GM12878 (cell line): ENCODE measurements around the gene PPCS. TPM values are rescaled to one million over a fixed set of nuclear protein-coding genes. Genes with fewer than 3 reads are reported as not detected.

Source experiments
- HDAC6 ChIP-seq: fragments of 200-600 bp; sonication (generic); IDR thresholded peaks from one replicate; pipeline ENCODE4 v1.8.0; 2017; ENCODE audit warnings: antibody characterized with exemption; ENCODE audit not compliant: unreplicated experiment
- IKZF2 ChIP-seq, 2 experiments: fragments of 450-650 bp; IDR thresholded peaks; 2 replicates each; pipeline ENCODE4 v1.6.1; 2017; ENCODE audit warnings: mild to moderate bottlenecking in 2 of 2, moderate library complexity in 2 of 2
- JUND ChIP-seq: IDR thresholded peaks from 2 replicates; pipeline ENCODE4 v1.6.1; 2012; ENCODE audit warnings: low read depth, mild to moderate bottlenecking, low read length, improper control_type of control experiment, moderate library complexity
- LARP7 ChIP-seq: fragments of 450-650 bp; IDR thresholded peaks from 2 replicates; pipeline ENCODE4 v1.6.1; 2017; ENCODE audit warnings: mild to moderate bottlenecking
- NR2F1 ChIP-seq: fragments of 450-650 bp; conservative IDR thresholded peaks from 2 replicates; pipeline ENCODE4 v1.6.1; 2017; ENCODE audit warnings: mild to moderate bottlenecking
- PAX5 ChIP-seq: IDR thresholded peaks from 2 replicates; pipeline ENCODE4 v1.6.1; 2011; ENCODE audit warnings: low read depth, low read length, borderline replicate concordance
- SUPT20H ChIP-seq: IDR thresholded peaks from 2 replicates; pipeline ENCODE4 v1.6.1; 2011; ENCODE audit warnings: low read depth, mild to moderate bottlenecking, low read length, moderate library complexity, borderline replicate concordance; ENCODE audit not compliant: control insufficient read depth
- WRNIP1 ChIP-seq: IDR thresholded peaks from 2 replicates; pipeline ENCODE4 v1.6.1; 2011; ENCODE audit warnings: low read depth, low read length, improper control_type of control experiment, borderline replicate concordance
- ZNF24 ChIP-seq: fragments of 450-650 bp; IDR thresholded peaks from 2 replicates; pipeline ENCODE4 v1.6.1; 2017; ENCODE audit warnings: antibody characterized with exemption, mild to moderate bottlenecking
- polyA plus RNA-seq, 11 experiments: library from polyadenylated mRNA; depleted of rRNA in 4 of 11; unstranded in 6 of 11; stranded (reverse) in 5 of 11; fragments of >200 nt; fragmentation: Nextera tagmentation in 4 of 11; fragmentation: Illumina TruSeq in 1 of 11; extraction: Ambion mirVana in 4 of 11; extraction: Trizol in 1 of 11; gene quantifications; 1 replicate in 1 of 11; 2 replicates in 10 of 11; pipeline versions ENCODE4 v1.2.1 to v1.2.3, GENCODE V29; 2011 to 2016; ENCODE audit warnings: inconsistent platforms in 2 of 11, missing spikeins in 2 of 11, low read depth in 1 of 11
- total RNA-seq, 4 experiments: library from RNA; depleted of rRNA in 3 of 4; stranded (reverse); fragments of >200 nt in 3 of 4; fragmentation: Illumina TruSeq in 1 of 4; extraction: Trizol in 1 of 4; gene quantifications; 2 replicates each; pipeline versions ENCODE4 v1.2.1 to v1.2.3, GENCODE V29; 2013 to 2021
- TF ChIP-seq, protein P1 (sequence below), 3 experiments: IDR thresholded peaks in 2 of 3; conservative IDR thresholded peaks in 1 of 3; 2 replicates each; pipeline ENCODE4 v1.5.1; 2011; ENCODE audit warnings: low read depth in 3 of 3, low read length in 3 of 3, mild to moderate bottlenecking in 3 of 3, control low read depth in 2 of 3, moderate library complexity in 2 of 3, inconsistent platforms in 1 of 3, mixed read lengths in 1 of 3; ENCODE audit not compliant: control insufficient read depth in 2 of 3, insufficient read depth in 1 of 3; ENCODE audit errors: extremely low read depth in 1 of 3
- TF ChIP-seq, protein P2 (sequence below): fragments of 450-650 bp; IDR thresholded peaks from 2 replicates; pipeline ENCODE4 v1.6.1; 2017; ENCODE audit warnings: mild to moderate bottlenecking, low read depth, inconsistent platforms; ENCODE audit not compliant: poor library complexity, severe bottlenecking
- TF ChIP-seq, protein P3 (sequence below): fragments of 150-350 bp; IDR thresholded peaks from 2 replicates; pipeline ENCODE4 v1.6.1; 2014; ENCODE audit warnings: mild to moderate bottlenecking, low read depth, low read length
- TF ChIP-seq, protein P4 (sequence below): fragments of 450-650 bp; IDR thresholded peaks from 2 replicates; pipeline ENCODE4 v1.6.1; 2018; ENCODE audit warnings: mild to moderate bottlenecking, low read depth, moderate library complexity; ENCODE audit not compliant: partially characterized antibody
- TF ChIP-seq, protein P5 (sequence below): IDR thresholded peaks from 2 replicates; pipeline ENCODE4 v1.6.1; 2012; ENCODE audit warnings: improper control_type of control experiment, low read depth, low read length; ENCODE audit not compliant: insufficient replicate concordance

PPCS gene
- total and polyA plus RNA-seq, 10 of the 15 experiments (the other 5 are each of a cell fraction or from before 2014, with no cell fraction given), result 35.6 to 79.4 (median 51.9) TPM

DNA sequence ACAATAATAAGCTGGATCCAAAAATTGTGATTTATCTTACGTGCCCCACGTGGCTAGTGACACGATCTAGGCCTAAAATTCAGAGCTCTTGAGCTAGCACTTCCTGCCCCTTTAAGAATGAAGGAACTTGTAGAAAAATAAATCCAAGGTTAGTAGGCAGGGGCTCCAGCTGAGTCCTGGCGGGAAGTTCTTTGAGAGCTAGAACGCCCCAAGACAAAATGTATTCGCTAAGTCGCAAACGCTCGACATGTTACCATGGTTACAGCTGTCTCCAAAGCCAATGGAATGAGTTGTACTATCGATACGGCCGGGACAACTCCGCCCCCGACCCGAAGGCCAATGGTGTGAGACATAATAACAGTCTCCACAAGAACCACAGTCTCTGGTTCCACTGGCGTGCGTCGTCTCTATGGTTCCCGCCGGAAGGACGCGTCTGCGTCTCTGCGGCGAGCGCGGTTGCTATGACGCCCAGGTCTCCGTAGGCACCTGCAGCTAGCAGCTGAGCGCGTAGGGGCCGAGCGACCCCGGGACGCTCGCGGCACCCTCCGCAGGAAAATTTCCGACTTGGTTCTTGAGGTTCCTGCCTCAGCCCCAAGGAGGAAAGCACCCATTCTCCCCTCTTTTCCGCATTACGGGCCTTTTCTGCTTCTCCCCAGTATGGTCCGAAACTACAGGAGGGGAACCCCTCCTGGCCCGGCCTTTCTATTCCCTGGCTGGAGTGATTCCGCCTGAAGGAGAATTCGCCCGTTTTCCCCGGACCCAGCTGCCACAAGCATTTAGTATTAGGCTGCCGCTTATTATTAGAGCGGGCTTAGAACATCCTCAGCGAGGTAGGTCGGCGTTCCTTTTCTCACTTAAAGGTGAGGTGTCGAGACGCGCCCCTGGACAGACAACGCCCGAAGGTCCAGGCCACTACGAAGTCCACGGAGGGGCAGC, 6.8 kb downstream of the PPCS start, which contains the start of gene CCDC30 (continued):
- TF ChIP-seq, protein P1, sequence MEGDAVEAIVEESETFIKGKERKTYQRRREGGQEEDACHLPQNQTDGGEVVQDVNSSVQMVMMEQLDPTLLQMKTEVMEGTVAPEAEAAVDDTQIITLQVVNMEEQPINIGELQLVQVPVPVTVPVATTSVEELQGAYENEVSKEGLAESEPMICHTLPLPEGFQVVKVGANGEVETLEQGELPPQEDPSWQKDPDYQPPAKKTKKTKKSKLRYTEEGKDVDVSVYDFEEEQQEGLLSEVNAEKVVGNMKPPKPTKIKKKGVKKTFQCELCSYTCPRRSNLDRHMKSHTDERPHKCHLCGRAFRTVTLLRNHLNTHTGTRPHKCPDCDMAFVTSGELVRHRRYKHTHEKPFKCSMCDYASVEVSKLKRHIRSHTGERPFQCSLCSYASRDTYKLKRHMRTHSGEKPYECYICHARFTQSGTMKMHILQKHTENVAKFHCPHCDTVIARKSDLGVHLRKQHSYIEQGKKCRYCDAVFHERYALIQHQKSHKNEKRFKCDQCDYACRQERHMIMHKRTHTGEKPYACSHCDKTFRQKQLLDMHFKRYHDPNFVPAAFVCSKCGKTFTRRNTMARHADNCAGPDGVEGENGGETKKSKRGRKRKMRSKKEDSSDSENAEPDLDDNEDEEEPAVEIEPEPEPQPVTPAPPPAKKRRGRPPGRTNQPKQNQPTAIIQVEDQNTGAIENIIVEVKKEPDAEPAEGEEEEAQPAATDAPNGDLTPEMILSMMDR (IDR thresholded peaks at IDR 0.05 in 2 of 3, conservative IDR thresholded peaks at IDR 0.05 in 1 of 3; ENCODE audit: control insufficient read depth in 2 of 3, extremely low read depth in 1 of 3, insufficient read depth in 1 of 3, low read depth in 3 of 3, low read length in 3 of 3), result no peak
- TF ChIP-seq LARP7 (no peak), ZNF24 (no peak), NR2F1 (no peak), SUPT20H (no peak), JUND (no peak), WRNIP1 (no peak), IKZF2 (IDR thresholded peaks at IDR 0.05) (no peak), HDAC6 (no peak), PAX5 (peak; percentile 58; the same call in 1 of the 2 replicates)
- TF ChIP-seq, protein P2, sequence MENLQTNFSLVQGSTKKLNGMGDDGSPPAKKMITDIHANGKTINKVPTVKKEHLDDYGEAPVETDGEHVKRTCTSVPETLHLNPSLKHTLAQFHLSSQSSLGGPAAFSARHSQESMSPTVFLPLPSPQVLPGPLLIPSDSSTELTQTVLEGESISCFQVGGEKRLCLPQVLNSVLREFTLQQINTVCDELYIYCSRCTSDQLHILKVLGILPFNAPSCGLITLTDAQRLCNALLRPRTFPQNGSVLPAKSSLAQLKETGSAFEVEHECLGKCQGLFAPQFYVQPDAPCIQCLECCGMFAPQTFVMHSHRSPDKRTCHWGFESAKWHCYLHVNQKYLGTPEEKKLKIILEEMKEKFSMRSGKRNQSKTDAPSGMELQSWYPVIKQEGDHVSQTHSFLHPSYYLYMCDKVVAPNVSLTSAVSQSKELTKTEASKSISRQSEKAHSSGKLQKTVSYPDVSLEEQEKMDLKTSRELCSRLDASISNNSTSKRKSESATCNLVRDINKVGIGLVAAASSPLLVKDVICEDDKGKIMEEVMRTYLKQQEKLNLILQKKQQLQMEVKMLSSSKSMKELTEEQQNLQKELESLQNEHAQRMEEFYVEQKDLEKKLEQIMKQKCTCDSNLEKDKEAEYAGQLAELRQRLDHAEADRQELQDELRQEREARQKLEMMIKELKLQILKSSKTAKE, result no peak
- TF ChIP-seq, protein P3, sequence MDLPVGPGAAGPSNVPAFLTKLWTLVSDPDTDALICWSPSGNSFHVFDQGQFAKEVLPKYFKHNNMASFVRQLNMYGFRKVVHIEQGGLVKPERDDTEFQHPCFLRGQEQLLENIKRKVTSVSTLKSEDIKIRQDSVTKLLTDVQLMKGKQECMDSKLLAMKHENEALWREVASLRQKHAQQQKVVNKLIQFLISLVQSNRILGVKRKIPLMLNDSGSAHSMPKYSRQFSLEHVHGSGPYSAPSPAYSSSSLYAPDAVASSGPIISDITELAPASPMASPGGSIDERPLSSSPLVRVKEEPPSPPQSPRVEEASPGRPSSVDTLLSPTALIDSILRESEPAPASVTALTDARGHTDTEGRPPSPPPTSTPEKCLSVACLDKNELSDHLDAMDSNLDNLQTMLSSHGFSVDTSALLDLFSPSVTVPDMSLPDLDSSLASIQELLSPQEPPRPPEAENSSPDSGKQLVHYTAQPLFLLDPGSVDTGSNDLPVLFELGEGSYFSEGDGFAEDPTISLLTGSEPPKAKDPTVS, result no peak
- TF ChIP-seq, protein P4, sequence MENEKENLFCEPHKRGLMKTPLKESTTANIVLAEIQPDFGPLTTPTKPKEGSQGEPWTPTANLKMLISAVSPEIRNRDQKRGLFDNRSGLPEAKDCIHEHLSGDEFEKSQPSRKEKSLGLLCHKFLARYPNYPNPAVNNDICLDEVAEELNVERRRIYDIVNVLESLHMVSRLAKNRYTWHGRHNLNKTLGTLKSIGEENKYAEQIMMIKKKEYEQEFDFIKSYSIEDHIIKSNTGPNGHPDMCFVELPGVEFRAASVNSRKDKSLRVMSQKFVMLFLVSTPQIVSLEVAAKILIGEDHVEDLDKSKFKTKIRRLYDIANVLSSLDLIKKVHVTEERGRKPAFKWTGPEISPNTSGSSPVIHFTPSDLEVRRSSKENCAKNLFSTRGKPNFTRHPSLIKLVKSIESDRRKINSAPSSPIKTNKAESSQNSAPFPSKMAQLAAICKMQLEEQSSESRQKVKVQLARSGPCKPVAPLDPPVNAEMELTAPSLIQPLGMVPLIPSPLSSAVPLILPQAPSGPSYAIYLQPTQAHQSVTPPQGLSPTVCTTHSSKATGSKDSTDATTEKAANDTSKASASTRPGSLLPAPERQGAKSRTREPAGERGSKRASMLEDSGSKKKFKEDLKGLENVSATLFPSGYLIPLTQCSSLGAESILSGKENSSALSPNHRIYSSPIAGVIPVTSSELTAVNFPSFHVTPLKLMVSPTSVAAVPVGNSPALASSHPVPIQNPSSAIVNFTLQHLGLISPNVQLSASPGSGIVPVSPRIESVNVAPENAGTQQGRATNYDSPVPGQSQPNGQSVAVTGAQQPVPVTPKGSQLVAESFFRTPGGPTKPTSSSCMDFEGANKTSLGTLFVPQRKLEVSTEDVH, result peak; percentile 34
- TF ChIP-seq, protein P5, sequence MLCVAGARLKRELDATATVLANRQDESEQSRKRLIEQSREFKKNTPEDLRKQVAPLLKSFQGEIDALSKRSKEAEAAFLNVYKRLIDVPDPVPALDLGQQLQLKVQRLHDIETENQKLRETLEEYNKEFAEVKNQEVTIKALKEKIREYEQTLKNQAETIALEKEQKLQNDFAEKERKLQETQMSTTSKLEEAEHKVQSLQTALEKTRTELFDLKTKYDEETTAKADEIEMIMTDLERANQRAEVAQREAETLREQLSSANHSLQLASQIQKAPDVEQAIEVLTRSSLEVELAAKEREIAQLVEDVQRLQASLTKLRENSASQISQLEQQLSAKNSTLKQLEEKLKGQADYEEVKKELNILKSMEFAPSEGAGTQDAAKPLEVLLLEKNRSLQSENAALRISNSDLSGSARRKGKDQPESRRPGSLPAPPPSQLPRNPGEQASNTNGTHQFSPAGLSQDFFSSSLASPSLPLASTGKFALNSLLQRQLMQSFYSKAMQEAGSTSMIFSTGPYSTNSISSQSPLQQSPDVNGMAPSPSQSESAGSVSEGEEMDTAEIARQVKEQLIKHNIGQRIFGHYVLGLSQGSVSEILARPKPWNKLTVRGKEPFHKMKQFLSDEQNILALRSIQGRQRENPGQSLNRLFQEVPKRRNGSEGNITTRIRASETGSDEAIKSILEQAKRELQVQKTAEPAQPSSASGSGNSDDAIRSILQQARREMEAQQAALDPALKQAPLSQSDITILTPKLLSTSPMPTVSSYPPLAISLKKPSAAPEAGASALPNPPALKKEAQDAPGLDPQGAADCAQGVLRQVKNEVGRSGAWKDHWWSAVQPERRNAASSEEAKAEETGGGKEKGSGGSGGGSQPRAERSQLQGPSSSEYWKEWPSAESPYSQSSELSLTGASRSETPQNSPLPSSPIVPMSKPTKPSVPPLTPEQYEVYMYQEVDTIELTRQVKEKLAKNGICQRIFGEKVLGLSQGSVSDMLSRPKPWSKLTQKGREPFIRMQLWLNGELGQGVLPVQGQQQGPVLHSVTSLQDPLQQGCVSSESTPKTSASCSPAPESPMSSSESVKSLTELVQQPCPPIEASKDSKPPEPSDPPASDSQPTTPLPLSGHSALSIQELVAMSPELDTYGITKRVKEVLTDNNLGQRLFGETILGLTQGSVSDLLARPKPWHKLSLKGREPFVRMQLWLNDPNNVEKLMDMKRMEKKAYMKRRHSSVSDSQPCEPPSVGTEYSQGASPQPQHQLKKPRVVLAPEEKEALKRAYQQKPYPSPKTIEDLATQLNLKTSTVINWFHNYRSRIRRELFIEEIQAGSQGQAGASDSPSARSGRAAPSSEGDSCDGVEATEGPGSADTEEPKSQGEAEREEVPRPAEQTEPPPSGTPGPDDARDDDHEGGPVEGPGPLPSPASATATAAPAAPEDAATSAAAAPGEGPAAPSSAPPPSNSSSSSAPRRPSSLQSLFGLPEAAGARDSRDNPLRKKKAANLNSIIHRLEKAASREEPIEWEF, result no peak
